ENCODE results near the gene GTF2F2.

Gene GTF2F2, protein sequence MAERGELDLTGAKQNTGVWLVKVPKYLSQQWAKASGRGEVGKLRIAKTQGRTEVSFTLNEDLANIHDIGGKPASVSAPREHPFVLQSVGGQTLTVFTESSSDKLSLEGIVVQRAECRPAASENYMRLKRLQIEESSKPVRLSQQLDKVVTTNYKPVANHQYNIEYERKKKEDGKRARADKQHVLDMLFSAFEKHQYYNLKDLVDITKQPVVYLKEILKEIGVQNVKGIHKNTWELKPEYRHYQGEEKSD

DNA sequence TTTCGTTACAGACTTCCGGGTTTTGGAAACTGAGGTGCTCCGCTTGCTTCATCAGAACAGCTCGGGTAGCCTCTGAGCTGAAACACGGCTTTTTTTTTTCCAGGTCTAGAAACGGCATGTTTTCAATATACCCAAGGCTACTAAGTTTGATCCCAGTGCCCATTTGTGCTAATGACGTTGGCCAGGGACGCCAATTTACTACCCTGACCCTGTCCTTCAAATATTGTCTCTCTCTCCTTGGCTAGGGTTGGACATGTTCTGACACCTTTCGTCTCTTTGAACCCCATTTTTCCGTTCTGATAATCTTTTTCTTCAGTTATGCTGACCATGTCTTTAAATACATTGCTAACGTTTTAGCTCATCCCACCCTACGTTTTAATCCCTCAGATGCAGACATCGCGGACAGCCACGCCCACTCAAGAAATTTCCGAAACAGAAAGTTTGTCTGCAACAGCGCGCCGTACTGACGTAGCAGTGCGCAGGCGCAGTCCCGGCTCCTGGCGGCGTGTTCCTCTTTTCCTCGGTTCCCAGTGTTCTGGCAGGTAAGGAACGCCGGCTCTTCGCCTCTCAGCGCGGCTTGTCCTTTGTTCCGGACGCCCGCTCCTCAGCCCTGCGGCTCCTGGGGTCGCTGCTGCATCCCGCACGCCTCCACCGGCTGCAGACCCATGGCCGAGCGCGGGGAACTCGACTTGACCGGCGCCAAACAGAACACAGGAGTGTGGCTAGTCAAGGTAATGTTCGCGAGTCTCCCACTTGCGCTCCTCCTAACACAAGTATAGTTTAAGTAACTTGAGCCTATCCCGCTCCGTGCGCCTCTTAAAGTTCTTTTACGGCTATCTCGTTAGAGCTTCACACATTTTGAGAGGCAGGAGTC lies at the start of gene GTF2F2:
TSS of gene GTF2F2 (plus strand) at position 520 of the 874 bp plus-strand sequence. CDS start at position 666, 146 bp downstream.
- in situ Hi-C loops (cut with MboI; ENCODE audit: low sequenced_read_pairs), result no loop called here

- in situ Hi-C loops (cut with MboI; ENCODE audit: low sequenced_read_pairs), result no loop called here
Observed at GRCh38 chr13:45073809-45074208, 46.5 kb upstream of the GTF2F2 start.

- in situ Hi-C loops (cut with MboI; ENCODE audit: low sequenced_read_pairs), result no loop called here
Observed at GRCh38 chr13:45074721-45075120, 45.6 kb upstream of the GTF2F2 start.

GRCh38 chr13:45078003-45078402 lies 42.3 kb upstream of the GTF2F2 start:
- in situ Hi-C loops (cut with MboI; ENCODE audit: low sequenced_read_pairs), result no loop called here

DNA sequence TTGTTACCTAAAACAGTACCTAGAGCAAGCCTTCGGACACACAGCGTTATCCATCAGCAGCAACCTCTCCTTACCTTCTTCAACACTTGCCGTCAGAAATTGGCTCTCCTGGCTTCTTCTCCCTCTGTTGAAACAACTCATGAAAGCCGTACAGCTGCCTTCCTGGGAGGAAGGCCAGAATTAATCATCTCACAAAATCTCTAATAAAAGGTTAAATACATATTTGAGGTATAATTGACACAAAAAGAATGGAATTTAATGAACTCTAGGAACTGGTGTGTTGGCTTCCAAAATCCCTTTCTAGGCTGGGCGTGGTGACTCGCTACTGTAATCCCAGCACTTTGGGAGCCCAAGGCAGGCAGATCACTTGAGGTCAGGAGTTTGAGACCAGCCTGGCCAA lies 37.3 kb upstream of the GTF2F2 start:
- in situ Hi-C loops (cut with MboI; ENCODE audit: low sequenced_read_pairs), result no loop called here

DNA sequence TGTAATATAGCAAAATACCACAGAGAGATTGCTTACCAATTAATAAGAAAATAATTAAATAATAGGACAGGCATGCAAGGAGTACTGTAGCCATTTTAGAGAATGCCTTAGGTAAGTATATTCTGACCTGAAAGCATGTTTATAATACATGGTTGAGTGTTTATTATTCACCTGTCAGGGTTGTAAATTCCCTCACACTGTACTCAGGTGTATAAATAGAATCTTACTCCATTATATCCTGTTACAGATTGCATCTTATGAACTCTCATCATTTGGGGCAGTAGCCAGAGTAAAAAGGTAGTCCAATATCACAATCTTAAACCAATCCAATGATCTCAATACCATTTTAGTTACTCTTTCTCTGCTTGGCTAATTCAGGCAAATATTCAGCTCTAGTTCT lies 35.8 kb upstream of the GTF2F2 start:
- in situ Hi-C loops (cut with MboI; ENCODE audit: low sequenced_read_pairs), result no loop called here

- in situ Hi-C loops (cut with MboI; ENCODE audit: low sequenced_read_pairs), result no loop called here
Observed at GRCh38 chr13:45086484-45086883, 33.8 kb upstream of the GTF2F2 start.

GRCh38 chr13:45092663-45093062 lies 27.6 kb upstream of the GTF2F2 start:
- in situ Hi-C loops (cut with MboI; ENCODE audit: low sequenced_read_pairs), result no loop called here

- in situ Hi-C loops (cut with MboI; ENCODE audit: low sequenced_read_pairs), result no loop called here
Observed at GRCh38 chr13:45100573-45101262, 19.6 kb upstream of the GTF2F2 start.

GRCh38 chr13:45101327-45102018 lies 18.8 kb upstream of the GTF2F2 start:
- in situ Hi-C loops (cut with MboI; ENCODE audit: low sequenced_read_pairs), result no loop called here

DNA sequence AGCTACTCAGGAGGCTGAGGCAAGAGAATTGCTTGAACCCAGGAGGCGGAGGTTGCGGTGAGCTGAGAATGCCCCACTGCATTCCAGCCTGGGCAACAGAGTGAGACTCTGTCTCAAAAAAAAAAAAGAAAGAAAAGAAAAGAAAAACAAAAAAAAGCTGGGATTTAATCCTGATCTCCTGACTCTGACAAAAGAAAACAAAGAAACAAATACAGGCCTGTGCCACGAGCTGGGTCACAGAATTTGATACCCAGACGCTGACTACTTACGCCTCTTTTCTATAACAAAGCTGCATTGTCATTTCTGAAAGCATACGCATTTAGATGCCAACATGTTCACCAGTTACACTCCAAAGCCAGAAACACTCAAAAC lies 18.2 kb upstream of the GTF2F2 start:
- in situ Hi-C loops (cut with MboI; ENCODE audit: low sequenced_read_pairs), result no loop called here

- in situ Hi-C loops (cut with MboI; ENCODE audit: low sequenced_read_pairs), result no loop called here
Observed at GRCh38 chr13:45103449-45103848, 16.9 kb upstream of the GTF2F2 start.

DNA sequence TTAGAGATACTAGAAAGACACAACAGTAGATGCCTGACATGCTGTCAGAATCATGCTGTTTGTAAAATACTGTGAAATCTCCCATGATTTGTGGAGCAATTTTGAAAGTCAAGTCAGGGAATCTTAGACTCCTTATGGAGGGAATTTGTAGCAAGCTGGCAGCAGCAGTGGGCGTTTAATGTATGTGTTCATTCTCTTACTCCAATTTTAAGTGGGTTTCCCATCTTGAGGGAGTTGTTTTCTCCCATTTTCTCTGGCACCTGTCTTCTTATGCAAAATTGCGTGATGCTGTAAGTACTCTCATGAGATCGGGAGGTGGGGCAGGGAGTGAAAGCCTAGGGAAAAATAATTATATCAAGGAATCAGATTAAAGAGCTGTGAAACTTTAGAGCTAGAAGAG lies 16.0 kb upstream of the GTF2F2 start:
- in situ Hi-C loops (cut with MboI; ENCODE audit: low sequenced_read_pairs), result no loop called here

GRCh38 chr13:45105895-45106294 lies 14.4 kb upstream of the GTF2F2 start:
- in situ Hi-C loops (cut with MboI; ENCODE audit: low sequenced_read_pairs), result no loop called here

DNA sequence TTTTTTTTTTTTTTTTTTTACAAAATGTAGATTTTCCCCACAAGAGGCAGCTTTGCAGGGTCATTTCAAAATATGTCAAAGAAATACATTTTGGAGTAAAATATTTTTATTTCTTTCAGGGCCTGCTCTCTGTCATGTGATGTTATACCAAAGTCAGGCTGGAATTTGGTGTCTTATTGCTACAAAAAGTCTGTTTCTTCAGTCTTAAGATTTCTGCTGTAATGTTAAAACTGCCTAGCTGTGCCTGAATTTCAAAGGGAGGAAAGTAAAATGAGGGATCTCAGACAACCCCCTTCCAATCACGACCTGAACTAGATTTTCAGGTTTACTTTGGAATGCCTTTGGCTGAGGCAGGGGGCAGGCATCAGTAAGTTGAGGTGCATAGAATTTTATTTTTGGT lies 12.8 kb upstream of the GTF2F2 start:
- in situ Hi-C loops (cut with MboI; ENCODE audit: low sequenced_read_pairs), result no loop called here

- in situ Hi-C loops (cut with MboI; ENCODE audit: low sequenced_read_pairs), result no loop called here
Observed at GRCh38 chr13:45108716-45109101, 11.6 kb upstream of the GTF2F2 start.

DNA sequence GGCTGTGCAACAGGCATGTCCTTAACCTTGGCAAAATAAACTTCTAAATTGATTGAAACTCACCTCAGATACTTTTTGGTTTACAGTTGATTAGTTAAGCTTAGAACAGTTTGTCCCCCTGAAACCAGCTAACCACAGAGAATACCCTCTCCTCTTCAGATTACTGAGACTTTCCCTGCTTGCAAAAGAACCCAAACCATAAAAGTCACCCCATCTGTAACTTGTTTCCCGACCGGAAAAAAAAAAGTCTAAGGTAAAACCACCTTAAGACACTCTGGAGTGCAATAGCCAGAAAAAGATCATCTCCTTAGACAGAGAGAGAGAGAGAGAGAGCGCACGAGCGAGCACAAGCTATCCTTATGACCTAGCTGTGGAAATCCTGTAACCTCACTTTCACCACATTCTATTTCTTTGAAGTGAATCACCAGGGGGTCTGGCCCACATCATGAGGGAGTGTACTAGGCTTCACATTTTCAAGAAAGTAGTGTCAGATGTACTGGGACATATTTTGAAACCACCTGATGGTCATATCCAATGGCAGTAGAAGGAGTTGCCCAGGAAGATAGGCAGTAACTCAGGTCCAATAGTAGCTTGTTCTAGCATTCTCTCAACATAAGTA lies 11.1 kb upstream of the GTF2F2 start:
- in situ Hi-C loops (cut with MboI; ENCODE audit: low sequenced_read_pairs), result no loop called here

DNA sequence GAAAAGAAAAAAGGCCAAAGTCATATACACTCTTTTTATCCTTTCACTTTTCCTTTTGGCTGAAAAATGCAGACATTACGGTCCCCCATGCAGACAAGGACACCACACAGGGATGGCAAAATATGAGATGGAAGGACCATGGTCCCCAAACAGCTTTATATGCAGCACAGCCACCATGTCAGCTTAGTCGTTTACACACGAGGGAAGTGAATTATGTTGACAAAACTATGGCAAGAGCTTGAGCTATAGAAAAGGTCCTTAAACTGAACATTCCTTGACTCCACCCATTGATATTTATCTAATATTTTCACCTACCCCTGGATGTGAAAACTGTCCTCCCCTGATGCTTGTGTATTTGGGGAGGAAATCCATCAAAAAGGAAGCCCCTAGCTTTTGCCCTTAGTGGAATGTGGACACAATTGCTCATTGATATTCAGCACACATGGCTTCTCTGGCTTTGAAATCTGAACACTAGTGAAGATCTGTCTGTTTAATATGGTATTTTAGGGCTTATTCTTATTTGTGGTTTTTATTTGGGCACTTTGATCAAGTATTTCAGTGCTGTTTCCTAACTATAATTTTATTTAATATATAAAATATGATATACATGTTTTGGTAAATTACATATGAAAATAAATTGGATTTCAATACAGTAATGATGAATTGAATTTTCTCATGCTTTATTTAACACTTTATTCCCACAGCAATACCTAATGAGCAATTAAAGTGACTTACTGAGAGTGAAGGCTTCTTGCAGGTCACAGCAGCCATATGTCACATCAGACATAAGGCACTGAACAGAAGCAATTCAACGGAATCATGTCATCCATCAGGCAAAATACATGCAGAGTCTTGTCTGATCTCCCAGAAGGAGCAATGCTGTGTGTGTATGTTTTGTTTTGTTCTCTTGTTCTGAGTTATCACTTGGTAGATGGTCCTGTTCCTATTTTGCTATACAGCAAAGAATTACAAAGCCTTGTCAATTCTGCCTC lies 6.8 kb upstream of the GTF2F2 start:
- in situ Hi-C loops (cut with MboI; ENCODE audit: low sequenced_read_pairs), result no loop called here

DNA sequence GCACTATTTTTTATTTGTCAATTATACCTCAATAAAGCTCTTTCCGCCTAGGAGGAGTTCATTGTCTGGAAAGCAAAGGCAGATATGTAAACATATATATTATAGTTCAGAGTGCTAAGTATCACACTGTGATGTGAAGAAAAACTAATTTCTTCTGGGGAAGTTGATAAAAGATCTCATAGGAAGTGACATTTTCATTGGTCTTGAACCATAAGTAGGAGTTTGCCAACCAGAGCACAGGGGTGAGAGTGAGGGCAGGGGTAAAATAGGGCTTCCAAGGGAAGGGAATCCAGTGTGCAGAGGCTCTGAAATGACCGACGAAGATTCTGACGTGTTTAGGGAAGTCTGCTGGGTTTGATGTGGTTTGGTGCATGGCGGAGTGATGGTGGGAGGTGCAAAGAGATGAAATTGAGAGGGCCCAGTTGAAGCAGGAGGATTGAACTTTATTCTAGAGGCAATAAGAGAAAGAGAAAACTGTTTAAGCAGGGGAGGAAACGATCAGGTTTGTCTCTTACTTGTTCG lies 780 bp upstream of the GTF2F2 start:
- in situ Hi-C loops (cut with MboI; ENCODE audit: low sequenced_read_pairs), result no loop called here

Measured in HL-60/S4 (cell line).